Progenitor cell of endocrine pancreas (in vitro differentiated cells): ENCODE measurements around the gene CARS1. TPM values are rescaled to one million over a fixed set of nuclear protein-coding genes. Genes with fewer than 3 reads are reported as not detected.

Experiments
- DNase-seq: peaks from one replicate; pipeline ENCODE4 v3.0.0; 2021; ENCODE audit warnings: low spot score; ENCODE audit not compliant: unreplicated experiment
- H3K27ac Mint-ChIP-seq: 2 replicates; pipeline ENCODE4 v1.8.0; 2021; ENCODE audit warnings: mild to moderate bottlenecking, moderate library complexity, mixed read lengths
- H3K27me3 Mint-ChIP-seq: 2 replicates; pipeline ENCODE4 v1.8.0; 2021; ENCODE audit warnings: mixed read lengths
- H3K36me3 Mint-ChIP-seq: 2 replicates; pipeline ENCODE4 v1.8.0; 2022; ENCODE audit warnings: mixed read lengths; ENCODE audit not compliant: insufficient read depth
- H3K4me1 Mint-ChIP-seq: 2 replicates; pipeline ENCODE4 v1.8.0; 2021; ENCODE audit warnings: low read depth, mixed read lengths
- H3K4me3 Mint-ChIP-seq: 2 replicates; pipeline ENCODE4 v1.8.0; 2021; ENCODE audit warnings: low read depth, mild to moderate bottlenecking, moderate library complexity, mixed read lengths
- H3K9me3 Mint-ChIP-seq: 2 replicates; pipeline ENCODE4 v1.8.0; 2021; ENCODE audit warnings: low read depth, mixed read lengths
- total RNA-seq: library from RNA; stranded (reverse); gene quantifications from 2 replicates; pipeline ENCODE4 v1.2.1, GENCODE V29; 2021
- TF ChIP-seq, protein P1 (sequence below): fragments of 200-600 bp; sonication (generic); IDR thresholded peaks from one replicate; pipeline ENCODE4 v1.5.0; 2021; ENCODE audit warnings: antibody characterized with exemption, mild to moderate bottlenecking; ENCODE audit not compliant: unreplicated experiment

Gene CARS1
- total RNA-seq, 1 donor from 2014 or later = 56.4 TPM

DNA sequence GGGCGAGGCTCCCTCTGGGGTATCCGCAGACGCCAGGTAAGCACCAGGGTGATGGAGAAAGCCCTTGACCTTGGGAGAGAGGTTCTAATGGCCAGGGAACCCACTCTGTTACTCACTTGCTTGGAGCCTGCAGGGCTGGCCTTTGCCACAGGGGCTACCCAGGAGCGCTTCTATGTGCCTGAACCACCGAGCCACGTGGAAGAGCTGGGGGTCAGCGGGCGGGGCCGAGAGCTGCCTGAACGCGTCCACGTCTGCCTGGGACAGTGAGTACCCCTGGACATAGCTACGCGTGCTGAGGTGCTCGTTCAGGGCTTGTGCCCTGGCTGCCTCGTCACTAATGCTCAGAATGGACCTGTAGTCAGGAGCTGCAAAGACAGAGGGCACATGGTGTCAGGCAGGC lies 9.6 kb downstream of the CARS1 start:
- H3K36me3 Mint-ChIP-seq = peaks cover 3% of the 10 kb centered on the region
- no peak for DNase-seq
- no peak overlapping the region for H3K4me3 Mint-ChIP-seq
- H3K4me1 Mint-ChIP-seq = no peaks in the 10 kb centered on the region
- H3K27me3 Mint-ChIP-seq = no peaks in the 10 kb centered on the region
- H3K27ac Mint-ChIP-seq = no peak overlapping the region
- H3K9me3 Mint-ChIP-seq = no peaks in the 10 kb centered on the region
- TF ChIP-seq, protein P1, sequence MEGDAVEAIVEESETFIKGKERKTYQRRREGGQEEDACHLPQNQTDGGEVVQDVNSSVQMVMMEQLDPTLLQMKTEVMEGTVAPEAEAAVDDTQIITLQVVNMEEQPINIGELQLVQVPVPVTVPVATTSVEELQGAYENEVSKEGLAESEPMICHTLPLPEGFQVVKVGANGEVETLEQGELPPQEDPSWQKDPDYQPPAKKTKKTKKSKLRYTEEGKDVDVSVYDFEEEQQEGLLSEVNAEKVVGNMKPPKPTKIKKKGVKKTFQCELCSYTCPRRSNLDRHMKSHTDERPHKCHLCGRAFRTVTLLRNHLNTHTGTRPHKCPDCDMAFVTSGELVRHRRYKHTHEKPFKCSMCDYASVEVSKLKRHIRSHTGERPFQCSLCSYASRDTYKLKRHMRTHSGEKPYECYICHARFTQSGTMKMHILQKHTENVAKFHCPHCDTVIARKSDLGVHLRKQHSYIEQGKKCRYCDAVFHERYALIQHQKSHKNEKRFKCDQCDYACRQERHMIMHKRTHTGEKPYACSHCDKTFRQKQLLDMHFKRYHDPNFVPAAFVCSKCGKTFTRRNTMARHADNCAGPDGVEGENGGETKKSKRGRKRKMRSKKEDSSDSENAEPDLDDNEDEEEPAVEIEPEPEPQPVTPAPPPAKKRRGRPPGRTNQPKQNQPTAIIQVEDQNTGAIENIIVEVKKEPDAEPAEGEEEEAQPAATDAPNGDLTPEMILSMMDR = no peak

DNA sequence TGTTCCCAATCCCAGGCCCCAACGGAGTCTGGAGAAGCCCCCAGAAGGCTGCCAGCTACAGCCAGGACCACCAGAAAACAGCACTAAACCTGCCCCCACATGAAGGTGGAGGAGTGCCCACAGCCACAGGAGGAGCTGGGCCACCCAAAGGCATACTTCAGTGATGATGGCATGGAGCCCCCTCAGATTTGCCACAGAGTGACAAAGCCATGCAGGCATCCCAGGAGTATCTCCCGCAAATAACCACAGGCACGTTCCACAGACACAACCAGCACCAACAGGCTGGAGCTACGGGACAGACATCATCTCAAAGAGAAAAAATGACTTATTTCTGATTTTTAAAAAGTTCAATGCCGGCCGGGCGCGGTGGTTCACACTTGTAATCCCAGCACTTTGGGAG lies 10.6 kb downstream of the CARS1 start:
- H3K4me3 Mint-ChIP-seq = no peak overlapping the region
- peaks cover 4% of the 10 kb centered on the region for H3K36me3 Mint-ChIP-seq

DNA sequence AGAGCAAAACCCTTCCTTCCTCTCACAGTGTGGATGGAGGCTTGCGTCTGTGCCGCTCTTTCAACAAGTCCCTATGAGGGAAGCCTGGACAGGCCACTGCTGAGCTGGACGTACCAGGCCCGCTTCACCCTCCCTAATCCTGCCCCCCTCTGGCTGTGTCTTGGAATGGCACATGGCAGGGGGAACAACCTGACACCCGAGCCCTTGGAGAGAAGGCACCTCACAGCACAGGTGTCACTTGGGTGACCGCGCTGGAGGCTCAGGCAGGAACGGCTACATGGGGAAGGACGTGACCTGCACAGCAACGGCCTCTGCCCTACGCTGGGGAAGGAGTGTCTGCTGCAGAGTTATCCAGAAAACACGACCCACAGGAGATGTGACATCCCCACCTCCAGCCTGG lies 11.0 kb downstream of the CARS1 start:
- Mint-ChIP-seq H3K36me3 (peaks cover 7% of the 10 kb centered on the region), H3K27ac (no peak overlapping the region), H3K4me1 (peaks cover 3% of the 10 kb centered on the region), H3K4me3 (no peak overlapping the region), H3K9me3 (no peaks in the 10 kb centered on the region), H3K27me3 (no peaks in the 10 kb centered on the region)
- TF ChIP-seq, protein P1 = no peak
- DNase-seq = no peak

More for the DNA sequence above, 10.6 kb downstream of the CARS1 start:
- H3K27me3 Mint-ChIP-seq = no peaks in the 10 kb centered on the region
- H3K4me1 Mint-ChIP-seq = peaks cover under 1% of the 10 kb centered on the region
- TF ChIP-seq, protein P1 = no peak
- no peak overlapping the region for H3K27ac Mint-ChIP-seq
- no peaks in the 10 kb centered on the region for H3K9me3 Mint-ChIP-seq
- no peak for DNase-seq

DNA sequence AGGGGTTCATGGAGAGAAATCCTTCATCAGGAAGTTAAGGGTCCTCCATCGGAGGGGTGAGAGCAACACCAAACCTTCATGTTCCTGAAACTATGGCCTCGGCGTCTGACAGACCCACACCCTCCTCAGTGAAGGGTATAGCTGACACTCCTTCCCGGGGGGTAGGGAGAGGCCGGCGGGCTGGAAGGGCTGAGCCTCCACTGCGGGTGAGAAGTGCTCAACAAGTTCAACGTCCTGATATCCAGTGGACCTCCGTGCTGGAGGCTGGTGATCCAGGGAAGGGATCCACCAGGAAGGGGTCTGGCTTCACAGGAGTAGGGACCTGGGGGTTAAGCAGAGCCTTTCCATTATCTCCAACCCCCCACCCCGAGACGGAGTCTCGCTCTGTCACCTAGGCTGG lies 12.3 kb downstream of the CARS1 start:
- no peaks in the 10 kb centered on the region for H3K27me3 Mint-ChIP-seq
- H3K4me1 Mint-ChIP-seq = peaks cover 5% of the 10 kb centered on the region
- peaks cover 9% of the 10 kb centered on the region for H3K36me3 Mint-ChIP-seq
- DNase-seq = no peak
- H3K4me3 Mint-ChIP-seq = no peak overlapping the region
- H3K9me3 Mint-ChIP-seq = no peaks in the 10 kb centered on the region
- TF ChIP-seq, protein P1 = no peak
- H3K27ac Mint-ChIP-seq = no peak overlapping the region

DNA sequence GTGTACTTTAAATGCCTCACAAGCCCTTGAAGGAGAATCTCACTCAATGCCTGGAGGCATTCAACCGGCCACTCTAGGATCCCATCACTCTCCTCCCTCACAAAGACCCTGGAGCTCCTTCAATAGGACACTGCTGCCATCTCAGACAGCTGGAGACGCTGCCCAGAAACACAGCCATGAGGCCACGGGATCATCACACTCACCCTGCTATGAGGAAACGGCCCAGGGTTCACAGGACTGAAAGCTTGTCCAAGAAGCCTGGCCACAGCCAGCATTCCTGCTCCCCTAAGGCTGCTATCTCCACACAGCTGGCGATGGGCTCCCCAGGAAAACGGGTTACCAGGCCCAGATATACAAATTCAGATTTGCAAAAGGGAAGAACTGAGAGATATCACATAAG lies 13.2 kb downstream of the CARS1 start:
- peaks cover 9% of the 10 kb centered on the region for H3K36me3 Mint-ChIP-seq
- H3K4me3 Mint-ChIP-seq = no peak overlapping the region
- H3K4me1 Mint-ChIP-seq = peaks cover 5% of the 10 kb centered on the region
- H3K9me3 Mint-ChIP-seq = no peaks in the 10 kb centered on the region
- no peak overlapping the region for H3K27ac Mint-ChIP-seq
- DNase-seq = no peak
- TF ChIP-seq, protein P1 = no peak
- H3K27me3 Mint-ChIP-seq = no peaks in the 10 kb centered on the region
